T-helper 1 cell treated with Interleukin-12 subunit alpha and Interleukin-12 subunit beta and Interleukin-4 antibody, amounts not matched to agents 30 μg/mL and 1 μg/mL, for 36 hours (primary cell): ENCODE data around the gene ARHGAP12.
A peak's percentile ranks its signal among the peaks of the same experiment; 100 is the strongest.

Source experiments
- H3K27ac Mint-ChIP-seq: one replicate; pipeline ENCODE4 v1.8.0; 2021; ENCODE audit warnings: mild to moderate bottlenecking, mixed read lengths
- H3K27me3 Mint-ChIP-seq: one replicate; pipeline ENCODE4 v1.8.0; 2021; ENCODE audit warnings: low read depth, mixed read lengths
- H3K36me3 Mint-ChIP-seq: one replicate; pipeline ENCODE4 v1.8.0; 2021; ENCODE audit warnings: low read depth, mixed read lengths
- H3K4me1 Mint-ChIP-seq: one replicate; pipeline ENCODE4 v1.8.0; 2021; ENCODE audit warnings: low read depth, mixed read lengths
- H3K4me3 Mint-ChIP-seq: one replicate; pipeline ENCODE4 v1.8.0; 2021; ENCODE audit warnings: mild to moderate bottlenecking, moderate library complexity, mixed read lengths
- H3K9me3 Mint-ChIP-seq: one replicate; pipeline ENCODE4 v1.8.0; 2021; ENCODE audit warnings: mixed read lengths

Gene ARHGAP12

DNA sequence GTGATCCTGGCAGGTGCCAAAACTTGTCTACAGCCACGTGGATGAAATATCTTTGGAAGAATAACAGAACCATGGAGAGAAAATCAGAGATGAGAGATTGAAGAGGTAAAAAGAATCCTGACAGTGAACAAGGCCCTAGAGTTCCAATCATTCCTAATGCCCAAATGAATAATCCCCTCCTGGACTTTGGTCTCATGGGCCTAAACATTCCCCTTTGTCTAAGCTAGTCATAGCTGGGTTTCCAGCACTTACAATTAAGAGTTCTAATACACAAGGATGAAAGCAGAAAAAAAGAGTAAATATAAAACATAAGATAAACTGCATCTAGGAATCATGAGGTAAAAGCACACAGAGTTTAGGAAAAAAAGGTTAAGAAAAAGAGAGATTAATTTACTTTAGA is 40.2 kb downstream of the ARHGAP12 start:
- H3K27ac Mint-ChIP-seq: no peak overlapping the region
- H3K4me1 Mint-ChIP-seq: peaks cover 2% of the 10 kb centered on the region
- H3K36me3 Mint-ChIP-seq: peaks cover 4% of the 10 kb centered on the region
- no peak overlapping the region for H3K4me3 Mint-ChIP-seq
- H3K9me3 Mint-ChIP-seq: no peaks in the 10 kb centered on the region
- no peaks in the 10 kb centered on the region for H3K27me3 Mint-ChIP-seq

DNA sequence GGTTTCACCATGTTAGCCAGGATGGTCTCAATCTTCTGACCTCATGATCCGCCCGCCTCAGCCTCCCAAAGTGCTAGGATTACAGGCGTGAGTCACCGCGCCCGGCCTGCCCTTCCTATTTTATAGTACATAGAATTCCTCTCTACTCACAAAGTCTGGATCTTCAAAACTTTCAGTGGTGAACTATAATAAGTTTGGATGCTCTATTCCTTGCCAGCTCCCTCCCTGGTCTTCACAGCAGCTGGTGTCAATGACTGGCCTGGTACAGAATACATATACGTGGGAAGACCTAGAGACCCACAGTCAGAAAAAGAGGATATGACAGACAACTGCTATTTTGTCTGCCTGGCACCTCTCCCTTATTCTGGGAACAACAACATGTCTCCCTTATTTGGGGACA is 40.8 kb downstream of the ARHGAP12 start:
- H3K36me3 Mint-ChIP-seq: peaks cover 2% of the 10 kb centered on the region
- H3K4me3 Mint-ChIP-seq: no peak overlapping the region
- H3K9me3 Mint-ChIP-seq: no peaks in the 10 kb centered on the region
- H3K27me3 Mint-ChIP-seq: no peaks in the 10 kb centered on the region
- H3K27ac Mint-ChIP-seq: no peak overlapping the region
- H3K4me1 Mint-ChIP-seq: peaks cover 2% of the 10 kb centered on the region

DNA sequence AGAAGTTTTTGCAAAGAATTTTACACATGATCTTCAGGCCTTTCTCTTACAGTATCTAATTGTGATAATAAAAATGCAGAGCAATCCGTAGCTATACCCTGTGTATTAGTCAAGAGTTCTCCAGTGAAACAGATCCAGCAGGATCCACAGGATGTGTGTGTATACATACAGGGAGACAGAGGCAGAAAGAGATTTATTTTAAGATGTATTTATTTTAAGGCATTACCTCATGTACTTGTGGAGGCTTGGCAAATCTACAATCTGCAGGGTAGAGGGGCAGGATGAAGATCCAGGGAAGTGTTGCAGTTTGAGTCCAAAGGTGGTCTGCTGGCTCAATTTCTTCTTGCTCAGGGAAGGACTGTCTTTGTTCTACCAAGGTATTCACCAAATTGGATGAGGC is 41.7 kb downstream of the ARHGAP12 start:
- H3K36me3 Mint-ChIP-seq: peaks cover 2% of the 10 kb centered on the region
- H3K27ac Mint-ChIP-seq: no peak overlapping the region
- no peaks in the 10 kb centered on the region for H3K27me3 Mint-ChIP-seq
- no peak overlapping the region for H3K4me3 Mint-ChIP-seq
- peaks cover 2% of the 10 kb centered on the region for H3K4me1 Mint-ChIP-seq
- H3K9me3 Mint-ChIP-seq: no peaks in the 10 kb centered on the region

DNA sequence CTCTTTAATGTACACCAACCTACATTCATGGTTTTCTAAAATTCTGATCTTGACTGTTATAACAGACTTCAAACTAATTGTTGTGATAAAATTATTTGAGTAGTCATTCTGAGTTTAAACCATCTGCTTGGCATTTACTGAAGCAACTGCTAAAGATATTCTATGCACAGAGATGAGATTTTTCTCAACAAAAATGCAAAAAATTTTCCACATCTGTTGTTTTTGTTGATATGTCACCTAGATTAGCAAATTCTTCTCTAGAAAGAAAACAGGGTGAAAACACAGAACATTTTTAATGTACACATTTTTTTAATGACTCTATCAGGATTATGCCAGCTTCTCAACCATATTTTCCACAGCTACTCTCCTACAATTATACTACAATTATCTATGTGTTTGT is 42.7 kb downstream of the ARHGAP12 start:
- Mint-ChIP-seq H3K27ac (no peak overlapping the region), H3K27me3 (no peaks in the 10 kb centered on the region), H3K36me3 (peaks cover 2% of the 10 kb centered on the region), H3K4me3 (no peak overlapping the region), H3K4me1 (peaks cover 2% of the 10 kb centered on the region), H3K9me3 (no peaks in the 10 kb centered on the region)

DNA sequence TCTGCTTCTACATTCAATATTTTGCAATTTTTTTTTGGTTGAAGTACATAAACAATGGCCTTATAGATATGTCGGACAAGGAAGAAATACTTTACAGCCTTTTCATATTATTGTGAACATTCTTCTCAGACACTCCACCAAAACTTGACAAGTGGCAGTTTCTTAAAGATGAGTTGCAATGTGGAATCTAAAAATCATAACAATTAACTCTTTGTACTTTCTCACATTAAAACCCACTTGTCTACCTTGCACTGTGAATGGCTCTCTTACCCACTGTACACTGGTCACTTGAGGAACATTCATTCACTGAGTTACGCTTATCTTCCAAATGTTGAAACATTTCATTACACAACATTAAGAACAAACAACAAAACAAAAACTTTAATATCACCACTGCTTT is 44.2 kb downstream of the ARHGAP12 start:
- H3K9me3 Mint-ChIP-seq: no peaks in the 10 kb centered on the region
- H3K4me1 Mint-ChIP-seq: peaks cover 2% of the 10 kb centered on the region
- no peak overlapping the region for H3K4me3 Mint-ChIP-seq
- peaks cover 2% of the 10 kb centered on the region for H3K36me3 Mint-ChIP-seq
- no peaks in the 10 kb centered on the region for H3K27me3 Mint-ChIP-seq
- no peak overlapping the region for H3K27ac Mint-ChIP-seq

DNA sequence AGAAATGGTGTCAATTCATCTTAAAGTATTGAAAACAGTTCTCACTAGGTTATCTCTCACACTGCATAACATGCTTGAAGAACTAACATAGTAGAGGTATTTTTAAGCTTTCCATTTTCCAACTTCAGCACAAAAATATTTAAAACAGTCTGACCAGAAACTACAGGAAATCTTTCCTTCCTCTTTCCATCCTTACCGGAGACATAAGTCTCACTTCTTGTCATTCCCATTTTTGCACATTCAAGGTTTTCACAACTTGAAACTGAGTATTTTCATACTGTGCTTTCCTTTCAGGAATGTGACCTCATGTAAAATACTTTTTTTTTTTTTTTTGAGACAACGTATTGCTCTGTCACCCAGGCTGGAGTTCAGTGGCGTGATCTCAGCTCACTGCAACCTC is 45.2 kb downstream of the ARHGAP12 start:
- Mint-ChIP-seq H3K36me3 (peaks cover 2% of the 10 kb centered on the region), H3K4me1 (no peaks in the 10 kb centered on the region), H3K27ac (no peak overlapping the region), H3K27me3 (no peaks in the 10 kb centered on the region), H3K4me3 (no peak overlapping the region), H3K9me3 (no peaks in the 10 kb centered on the region)

DNA sequence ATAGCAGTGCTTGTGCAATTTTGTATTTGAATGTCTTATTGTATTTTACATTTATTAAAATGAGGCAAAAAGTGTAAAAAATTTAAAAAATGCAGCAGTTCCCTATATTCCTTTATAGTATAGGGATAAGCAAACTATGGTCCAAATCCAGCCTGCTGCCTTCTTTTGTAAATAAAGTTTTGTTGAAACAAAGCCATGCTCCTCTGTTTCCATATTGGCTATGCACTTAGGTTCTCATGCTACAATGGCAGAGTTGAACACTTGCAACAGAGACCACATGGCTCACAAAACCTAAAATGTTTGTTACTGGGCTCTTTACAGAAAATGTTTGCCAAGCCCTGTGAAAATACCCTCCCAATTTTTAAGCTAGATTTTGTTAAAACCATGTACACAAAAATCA is 50.1 kb downstream of the ARHGAP12 start:
- Mint-ChIP-seq H3K36me3 (no peaks in the 10 kb centered on the region), H3K27ac (no peak overlapping the region), H3K4me3 (no peak overlapping the region), H3K4me1 (peaks cover 13% of the 10 kb centered on the region), H3K9me3 (no peaks in the 10 kb centered on the region), H3K27me3 (no peaks in the 10 kb centered on the region)

DNA sequence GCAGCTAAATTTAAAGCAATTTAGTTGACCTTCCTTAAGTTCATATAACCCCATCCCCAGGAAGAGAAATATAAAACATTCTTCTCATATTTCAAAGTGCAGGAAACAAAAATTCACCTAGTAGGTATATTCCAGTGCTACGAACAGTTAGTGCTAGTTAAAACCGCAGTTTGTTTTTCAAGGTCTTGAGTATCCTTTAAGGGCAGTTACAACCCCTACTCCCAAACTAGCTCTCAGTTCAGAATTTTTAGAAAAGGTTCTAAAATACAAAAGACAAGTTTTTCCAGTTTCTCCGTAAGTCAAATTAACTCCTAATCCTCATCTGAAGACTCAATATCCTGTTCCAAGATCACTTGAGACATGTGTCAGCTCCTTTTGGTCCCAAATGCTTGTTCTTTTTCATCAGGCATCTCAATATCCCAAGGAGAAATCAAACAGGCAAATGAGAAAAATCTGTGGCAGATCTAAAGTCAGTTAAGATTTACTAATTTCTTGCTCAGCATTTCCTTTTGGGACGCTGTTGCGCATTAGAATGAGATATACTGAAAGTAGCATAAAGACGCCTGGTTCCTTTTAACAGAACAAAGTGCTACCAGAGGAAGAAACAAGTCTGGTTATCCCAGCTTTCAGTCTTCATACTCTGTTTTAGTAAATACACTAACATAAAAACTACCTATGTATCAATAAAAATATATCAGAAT is 51.8 kb downstream of the ARHGAP12 start:
- Mint-ChIP-seq H3K27ac (peak overlapping the region; percentile 52), H3K36me3 (no peaks in the 10 kb centered on the region), H3K27me3 (no peaks in the 10 kb centered on the region), H3K4me1 (peaks cover 13% of the 10 kb centered on the region), H3K4me3 (no peak overlapping the region), H3K9me3 (no peaks in the 10 kb centered on the region)

DNA sequence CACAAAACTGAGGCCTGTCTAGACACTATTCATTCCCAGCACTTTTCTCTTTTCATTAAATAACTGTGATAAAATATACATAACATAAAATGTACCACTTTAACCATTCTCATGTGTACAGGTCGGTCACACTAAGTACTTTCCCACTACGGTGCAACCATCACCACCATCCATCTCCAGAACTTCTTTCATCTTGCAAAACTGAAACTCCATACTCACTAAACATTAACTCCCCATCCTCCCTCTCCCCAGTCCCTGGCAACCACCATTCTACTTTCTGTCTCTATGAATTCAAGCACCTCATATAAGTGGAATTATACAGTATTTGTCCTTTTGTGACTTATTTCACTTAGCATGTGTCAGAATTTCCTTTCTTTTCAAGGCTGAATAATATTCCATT is 53.0 kb downstream of the ARHGAP12 start:
- Mint-ChIP-seq H3K4me1 (peaks cover 13% of the 10 kb centered on the region), H3K27me3 (no peaks in the 10 kb centered on the region), H3K27ac (no peak overlapping the region), H3K36me3 (no peaks in the 10 kb centered on the region), H3K9me3 (no peaks in the 10 kb centered on the region), H3K4me3 (no peak overlapping the region)

DNA sequence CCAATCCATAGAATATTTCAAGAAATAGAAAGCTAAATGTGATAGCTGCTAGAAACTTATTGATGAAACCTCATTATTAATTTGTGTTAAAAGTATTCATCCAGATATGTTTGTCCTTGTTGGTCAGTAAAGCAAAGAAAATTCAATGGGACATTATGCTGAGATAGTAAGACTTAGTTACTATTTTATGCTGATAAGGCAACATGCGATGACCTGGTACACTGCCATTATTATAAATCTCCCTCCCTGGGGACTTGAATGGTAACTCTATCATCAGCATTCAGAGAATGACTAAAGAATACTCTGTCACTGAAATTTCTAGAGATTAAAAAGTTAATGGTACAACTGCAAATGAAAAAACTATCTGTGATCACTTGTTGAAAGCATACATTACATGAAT is 54.9 kb downstream of the ARHGAP12 start:
- Mint-ChIP-seq H3K4me1 (peaks cover 13% of the 10 kb centered on the region), H3K4me3 (no peak overlapping the region), H3K27me3 (no peaks in the 10 kb centered on the region), H3K27ac (no peak overlapping the region), H3K9me3 (no peaks in the 10 kb centered on the region), H3K36me3 (no peaks in the 10 kb centered on the region)

DNA sequence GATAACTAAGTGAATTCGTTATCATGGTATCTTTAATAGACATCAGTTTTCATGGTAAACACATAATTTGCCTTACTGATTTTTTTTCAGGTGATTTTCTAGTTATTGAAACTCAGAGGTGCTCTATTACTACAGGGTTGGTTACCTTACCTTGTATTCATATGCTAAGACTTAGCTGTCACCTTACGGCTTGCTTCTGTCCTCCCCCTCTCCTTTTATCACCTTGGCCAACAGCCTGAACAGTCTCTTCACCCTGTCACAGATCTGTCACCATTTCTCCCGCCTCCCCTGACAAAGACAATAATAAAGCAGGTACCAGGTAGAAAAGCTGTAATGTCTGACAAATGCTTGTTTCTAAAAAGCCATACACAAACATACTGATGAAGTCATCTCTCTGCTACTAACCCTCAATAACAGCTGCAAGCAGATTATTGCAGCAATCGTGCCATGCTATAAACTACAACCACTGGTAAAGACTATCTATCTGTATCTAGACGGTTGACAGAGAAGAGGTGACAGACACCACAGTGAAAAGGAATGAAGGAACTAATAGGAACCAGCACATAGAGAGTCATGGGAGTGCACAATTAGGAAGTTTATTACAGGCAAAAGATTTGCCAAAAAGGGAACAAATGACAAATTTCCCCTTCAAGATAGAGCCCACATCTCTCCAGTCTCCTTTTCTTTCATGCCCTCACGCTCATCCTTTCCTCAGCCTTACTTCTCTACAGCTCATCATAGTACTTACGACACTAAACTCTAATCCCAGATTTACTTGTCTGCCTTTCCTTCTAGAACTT is 57.2 kb downstream of the ARHGAP12 start:
- no peaks in the 10 kb centered on the region for H3K9me3 Mint-ChIP-seq

DNA sequence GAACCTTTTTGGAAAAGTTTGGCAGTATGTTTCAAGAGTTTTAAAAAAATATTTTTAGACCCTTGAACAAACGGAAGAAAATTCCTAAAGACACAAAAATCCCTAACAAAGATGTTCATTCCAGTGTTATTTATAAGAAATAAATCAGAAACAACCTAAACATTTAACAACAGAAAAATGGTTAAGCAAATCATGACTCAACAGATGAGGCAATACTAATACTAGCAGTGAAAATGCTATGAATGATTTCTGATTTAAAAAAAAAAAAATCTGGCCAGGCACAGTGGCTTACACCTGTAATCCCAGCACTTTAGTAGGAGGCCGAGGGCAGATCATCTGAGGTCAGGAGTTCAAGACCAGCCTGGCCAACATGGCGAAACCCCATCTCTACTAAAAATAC is 61.0 kb downstream of the ARHGAP12 start:
- no peaks in the 10 kb centered on the region for H3K4me1 Mint-ChIP-seq
- H3K4me3 Mint-ChIP-seq: no peak overlapping the region
- H3K36me3 Mint-ChIP-seq: no peaks in the 10 kb centered on the region
- H3K27me3 Mint-ChIP-seq: peaks cover 4% of the 10 kb centered on the region
- H3K27ac Mint-ChIP-seq: no peak overlapping the region
- no peaks in the 10 kb centered on the region for H3K9me3 Mint-ChIP-seq

More for the DNA sequence above, 57.2 kb downstream of the ARHGAP12 start:
- Mint-ChIP-seq H3K27me3 (no peaks in the 10 kb centered on the region), H3K36me3 (no peaks in the 10 kb centered on the region), H3K4me3 (no peak overlapping the region), H3K27ac (no peak overlapping the region), H3K4me1 (peaks cover 4% of the 10 kb centered on the region)

DNA sequence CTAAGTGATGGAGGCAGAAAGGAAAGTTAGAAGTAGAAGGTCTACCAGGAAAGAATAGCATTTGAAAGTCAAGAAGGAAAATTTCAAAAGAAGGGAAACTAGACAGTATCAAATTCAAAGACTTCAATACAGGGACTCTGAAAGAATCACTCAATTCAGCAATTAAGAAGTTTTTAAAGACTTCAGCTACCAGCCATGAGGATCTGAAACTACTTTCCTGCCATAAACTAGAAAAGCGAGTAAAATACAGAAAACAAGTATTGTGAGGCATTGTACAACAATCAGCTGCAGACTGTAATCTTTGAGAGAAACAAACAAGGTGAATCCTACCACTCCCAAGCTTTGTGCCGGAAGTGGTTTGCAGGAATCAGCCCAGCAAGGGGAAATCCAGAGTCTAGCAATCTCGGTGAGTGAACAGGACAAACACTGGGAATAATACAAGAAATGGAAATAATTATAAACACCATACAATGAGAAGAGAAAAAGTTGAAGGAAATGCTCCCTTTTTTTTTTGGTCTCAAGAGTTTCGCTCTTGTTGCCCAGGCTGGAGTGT is 62.4 kb downstream of the ARHGAP12 start:
- Mint-ChIP-seq H3K4me3 (no peak overlapping the region), H3K27ac (no peak overlapping the region), H3K9me3 (no peaks in the 10 kb centered on the region), H3K36me3 (peaks cover 1% of the 10 kb centered on the region), H3K4me1 (peaks cover 1% of the 10 kb centered on the region), H3K27me3 (peaks cover 4% of the 10 kb centered on the region)

DNA sequence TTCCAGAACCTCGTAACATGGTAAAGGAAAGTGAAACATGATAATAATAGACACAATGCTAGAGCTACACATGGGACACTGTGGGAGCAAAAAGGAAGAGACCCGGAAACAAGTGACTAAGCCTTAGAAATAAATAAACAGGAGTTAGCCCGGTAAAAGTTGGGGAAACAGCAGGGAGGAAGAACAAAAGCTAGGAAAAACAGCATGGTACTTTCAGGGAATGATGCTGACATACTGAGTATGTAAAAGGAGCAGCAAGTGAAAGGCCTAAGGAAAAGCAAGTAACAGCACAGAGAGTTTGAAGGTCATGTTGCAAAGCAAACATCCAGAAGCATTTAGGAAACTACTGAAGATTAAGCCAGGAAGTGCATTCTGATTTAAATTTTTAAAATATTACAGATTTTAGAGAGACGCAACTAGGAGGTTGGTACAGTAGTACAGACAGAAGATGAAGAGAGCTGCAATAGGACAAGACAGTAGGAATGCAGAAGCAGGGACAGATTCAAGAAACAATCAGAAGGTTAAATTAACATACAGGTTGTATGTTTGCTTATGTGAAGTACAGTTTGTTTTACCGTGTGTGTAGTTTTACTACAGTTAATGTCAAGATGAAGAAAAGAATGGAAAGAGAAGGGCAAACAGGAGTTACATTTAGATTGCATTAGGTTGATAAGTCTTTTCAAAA is 63.7 kb downstream of the ARHGAP12 start:
- Mint-ChIP-seq H3K4me1 (peaks cover 1% of the 10 kb centered on the region), H3K27ac (no peak overlapping the region), H3K9me3 (no peaks in the 10 kb centered on the region), H3K4me3 (no peak overlapping the region), H3K36me3 (peaks cover 1% of the 10 kb centered on the region), H3K27me3 (peaks cover 4% of the 10 kb centered on the region)
